ENCODE measurements around the gene TMEM72.

TMEM72 gene

DNA sequence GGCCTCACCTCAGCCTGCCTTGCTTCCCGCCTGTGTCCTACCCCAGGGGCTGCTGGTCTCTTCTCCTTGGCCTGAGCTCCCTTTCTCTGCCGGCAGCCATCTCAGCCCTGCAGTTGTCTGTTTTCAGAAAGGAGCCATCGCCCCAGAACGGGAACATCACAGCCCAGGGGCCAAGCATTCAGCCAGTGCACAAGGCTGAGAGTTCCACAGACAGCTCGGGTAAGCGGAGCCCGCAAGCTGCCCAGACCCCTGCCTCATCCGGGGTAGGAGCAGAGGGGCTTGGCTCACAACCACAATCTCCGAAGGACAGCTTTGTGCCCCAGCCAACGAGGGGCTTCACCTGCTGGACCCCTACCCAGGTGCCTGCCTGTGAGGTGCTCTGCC is 72.8 kb downstream of the TMEM72 start:
- no peaks in the 10 kb centered on the region for H3K27me3 ChIP-seq (ENCODE audit: low read length)
- no peaks in the 10 kb centered on the region for H3F3A ChIP-seq (ENCODE audit: insufficient read depth)
- H4K20me1 ChIP-seq (ENCODE audit: low read depth, low read length), result no peaks in the 10 kb centered on the region
- no peaks in the 10 kb centered on the region for H3K9me2 ChIP-seq (replicated peaks; ENCODE audit: insufficient read depth, low read length)
- H3K79me2 ChIP-seq (ENCODE audit: insufficient read depth, low read length), result no peaks in the 10 kb centered on the region
- H3K9me3 ChIP-seq (ENCODE audit: insufficient read depth, low read length), result no peaks in the 10 kb centered on the region
- no peak for TF ChIP-seq EZH2phosphoT487 (conservative IDR thresholded peaks at IDR 0.05; ENCODE audit: low read length)
- TF ChIP-seq CTCF (IDR thresholded peaks at IDR 0.05; ENCODE audit: insufficient read depth, low read length, poor library complexity, severe bottlenecking), result no peak
- no peak overlapping the region for H3K27ac ChIP-seq (ENCODE audit: low read depth, low read length)
- no peak overlapping the region for H3K9ac ChIP-seq (ENCODE audit: low read length)
- no peak overlapping the region for H2AFZ ChIP-seq (ENCODE audit: low read depth, low read length, severe bottlenecking)
- no peak overlapping the region for H3K4me2 ChIP-seq (ENCODE audit: low read depth, low read length, poor library complexity, severe bottlenecking)
- H3K36me3 ChIP-seq (ENCODE audit: low read length), result no peaks in the 10 kb centered on the region
- H3K4me3 ChIP-seq (ENCODE audit: insufficient read depth, low read length, poor library complexity, severe bottlenecking), result no peak overlapping the region

DNA sequence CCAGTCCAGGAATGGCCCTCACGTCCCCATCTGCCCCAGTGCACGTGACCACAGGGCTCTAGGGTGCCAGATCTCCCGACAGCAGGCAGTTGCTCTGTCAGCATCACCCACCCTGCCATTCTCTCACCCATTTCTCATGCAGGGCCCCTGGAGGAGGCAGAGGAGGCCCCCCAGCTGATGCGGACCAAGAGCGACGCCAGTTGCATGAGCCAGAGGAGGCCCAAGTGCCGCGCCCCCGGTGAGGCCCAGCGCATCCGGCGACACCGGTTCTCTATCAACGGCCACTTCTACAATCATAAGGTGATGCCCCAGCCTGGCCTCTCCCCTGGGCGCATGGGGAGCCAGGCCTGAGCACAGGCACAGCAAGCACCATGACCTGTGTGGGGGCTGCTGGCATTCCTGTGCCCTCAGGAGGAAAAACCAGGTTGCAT is 73.5 kb downstream of the TMEM72 start:
- H3K36me3 ChIP-seq (ENCODE audit: low read length), result no peaks in the 10 kb centered on the region
- H2AFZ ChIP-seq (ENCODE audit: low read depth, low read length, severe bottlenecking), result no peak overlapping the region
- no peak overlapping the region for H3K4me3 ChIP-seq (ENCODE audit: insufficient read depth, low read length, poor library complexity, severe bottlenecking)
- no peaks in the 10 kb centered on the region for H4K20me1 ChIP-seq (ENCODE audit: low read depth, low read length)
- H3K79me2 ChIP-seq (ENCODE audit: insufficient read depth, low read length), result no peaks in the 10 kb centered on the region
- H3K9ac ChIP-seq (ENCODE audit: low read length), result no peak overlapping the region
- no peak for TF ChIP-seq CTCF (IDR thresholded peaks at IDR 0.05; ENCODE audit: insufficient read depth, low read length, poor library complexity, severe bottlenecking)
- no peak for TF ChIP-seq EZH2phosphoT487 (conservative IDR thresholded peaks at IDR 0.05; ENCODE audit: low read length)
- no peaks in the 10 kb centered on the region for H3K9me3 ChIP-seq (ENCODE audit: insufficient read depth, low read length)
- no peaks in the 10 kb centered on the region for H3F3A ChIP-seq (ENCODE audit: insufficient read depth)
- H3K27ac ChIP-seq (ENCODE audit: low read depth, low read length), result no peak overlapping the region
- no peaks in the 10 kb centered on the region for H3K27me3 ChIP-seq (ENCODE audit: low read length)
- H3K9me2 ChIP-seq (replicated peaks; ENCODE audit: insufficient read depth, low read length), result no peaks in the 10 kb centered on the region
- no peak overlapping the region for H3K4me2 ChIP-seq (ENCODE audit: low read depth, low read length, poor library complexity, severe bottlenecking)

- Histone ChIP-seq H3F3A (ENCODE audit: insufficient read depth) (no peaks in the 10 kb centered on the region), H2AFZ (ENCODE audit: low read depth, low read length, severe bottlenecking) (no peak overlapping the region), H3K9me3 (ENCODE audit: insufficient read depth, low read length) (no peaks in the 10 kb centered on the region), H3K36me3 (ENCODE audit: low read length) (no peaks in the 10 kb centered on the region), H4K20me1 (ENCODE audit: low read depth, low read length) (no peaks in the 10 kb centered on the region), H3K4me3 (ENCODE audit: insufficient read depth, low read length, poor library complexity, severe bottlenecking) (no peak overlapping the region), H3K79me2 (ENCODE audit: insufficient read depth, low read length) (no peaks in the 10 kb centered on the region), H3K4me2 (ENCODE audit: low read depth, low read length, poor library complexity, severe bottlenecking) (no peak overlapping the region), H3K27me3 (ENCODE audit: low read length) (no peaks in the 10 kb centered on the region), H3K9me2 (replicated peaks; ENCODE audit: insufficient read depth, low read length) (no peaks in the 10 kb centered on the region), H3K27ac (ENCODE audit: low read depth, low read length) (no peak overlapping the region), H3K9ac (ENCODE audit: low read length) (no peak overlapping the region)
- no peak for TF ChIP-seq EZH2phosphoT487 (conservative IDR thresholded peaks at IDR 0.05; ENCODE audit: low read length)
- TF ChIP-seq CTCF (IDR thresholded peaks at IDR 0.05; ENCODE audit: insufficient read depth, low read length, poor library complexity, severe bottlenecking), result no peak
These were observed 74.1 kb downstream of the TMEM72 start for GRCh38 chr10:44985175-44985681.

Data from SU-DHL-6 (cell line).